NCI-H345 treated with DMSO at 0.1 percent for 48 hours (cell line): ENCODE measurements around the gene FER.
"Not testable (repeated sequence)": the region's sequence is repeated elsewhere in the genome, so short reads cannot be mapped to it uniquely, and the experiment has no call there.

Source experiments
- DNase-seq: peaks from one replicate; lab custom pipeline; 2025; ENCODE audit not compliant: unreplicated experiment; lab: John Stamatoyannopoulos, UW

Gene FER

DNA sequence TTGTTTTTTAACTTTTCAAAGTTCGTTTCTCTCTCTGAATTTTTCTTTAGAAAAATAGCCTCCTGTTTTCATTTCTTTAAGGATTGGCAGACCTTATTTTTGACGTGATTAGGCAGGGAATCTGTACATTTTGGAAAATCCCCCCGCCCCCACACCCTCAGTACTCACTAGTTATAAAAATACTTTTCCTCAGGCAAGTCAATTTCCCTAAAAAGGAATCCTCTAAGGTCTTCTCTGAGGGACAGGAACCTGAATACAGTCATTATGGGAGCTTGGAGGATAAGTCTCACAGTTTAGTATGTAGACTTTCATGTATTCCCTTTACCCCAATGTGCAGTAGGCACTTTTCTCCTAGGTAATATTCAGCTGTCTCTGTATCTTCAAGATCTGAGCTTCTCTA is 3.9 kb upstream of the FER start:
- no peak for DNase-seq

DNA sequence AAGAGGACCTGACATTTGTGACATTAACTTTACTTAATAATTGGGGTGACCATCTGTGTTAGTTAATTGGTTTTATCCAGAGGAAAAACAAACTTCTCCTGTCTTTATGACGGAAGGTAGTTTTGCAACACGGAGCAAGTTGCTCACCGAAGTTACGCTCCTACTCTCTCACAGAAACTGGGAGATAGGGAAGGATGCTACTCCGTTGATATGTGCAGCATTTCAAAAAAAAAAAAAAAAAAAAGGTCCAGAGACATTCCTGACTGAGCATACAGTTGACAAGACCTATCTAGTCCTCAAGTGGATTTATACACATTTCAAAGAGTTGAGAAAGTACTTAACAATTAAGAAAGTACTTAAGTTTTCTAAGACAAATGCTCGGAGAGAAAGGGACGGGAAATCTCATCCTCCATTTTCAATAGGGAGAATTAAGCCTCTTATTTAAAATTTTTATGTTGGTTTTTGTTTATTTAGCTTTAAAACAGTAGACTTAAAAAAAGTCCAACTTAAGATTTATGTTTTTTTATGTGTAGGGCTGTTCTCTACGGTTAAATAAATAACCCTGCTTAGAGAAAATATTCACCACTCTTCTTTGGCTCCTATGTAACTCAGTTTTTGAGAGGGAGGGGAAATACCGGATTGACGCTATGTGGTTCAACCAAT is 455 bp upstream of the FER start:
- DNase-seq, result no peak

DNA sequence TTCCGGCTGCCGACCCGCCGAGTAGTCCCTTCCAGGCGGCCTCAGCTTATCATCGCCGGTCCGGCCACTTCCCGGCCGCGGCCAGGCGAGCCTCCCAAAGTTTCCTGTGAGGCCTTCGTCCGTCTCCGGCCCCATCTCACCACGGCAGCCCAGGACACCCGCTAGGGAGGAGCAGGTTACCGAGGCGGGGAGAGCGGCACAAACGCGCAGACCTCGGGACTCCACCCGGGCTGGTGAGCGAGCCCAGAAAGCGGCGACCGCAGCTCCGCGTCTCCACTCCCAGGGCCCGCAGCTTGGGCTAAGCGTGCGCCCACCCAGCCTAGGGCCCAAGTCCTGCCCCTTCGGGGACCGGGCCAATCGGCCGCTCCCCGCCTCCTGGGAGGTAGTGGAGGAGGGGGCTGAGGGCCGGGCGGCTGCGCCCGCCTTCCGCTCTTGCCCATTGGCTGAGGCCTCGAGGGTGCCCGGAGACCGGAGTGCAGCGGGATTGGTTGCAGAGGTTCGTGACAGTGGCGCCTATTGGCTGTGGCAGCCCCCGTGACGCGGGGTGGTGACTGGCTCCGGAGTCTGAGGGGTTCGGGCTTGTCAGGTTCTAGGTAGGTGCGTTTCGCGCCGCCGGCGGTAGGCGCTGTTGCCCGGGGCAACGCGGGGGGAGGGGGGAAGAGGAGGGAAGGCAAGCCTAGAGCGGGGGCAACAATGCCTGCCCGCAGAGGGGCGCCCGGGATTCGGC is 867 bp downstream of the FER start:
- DNase-seq, result peak; percentile 83

DNA sequence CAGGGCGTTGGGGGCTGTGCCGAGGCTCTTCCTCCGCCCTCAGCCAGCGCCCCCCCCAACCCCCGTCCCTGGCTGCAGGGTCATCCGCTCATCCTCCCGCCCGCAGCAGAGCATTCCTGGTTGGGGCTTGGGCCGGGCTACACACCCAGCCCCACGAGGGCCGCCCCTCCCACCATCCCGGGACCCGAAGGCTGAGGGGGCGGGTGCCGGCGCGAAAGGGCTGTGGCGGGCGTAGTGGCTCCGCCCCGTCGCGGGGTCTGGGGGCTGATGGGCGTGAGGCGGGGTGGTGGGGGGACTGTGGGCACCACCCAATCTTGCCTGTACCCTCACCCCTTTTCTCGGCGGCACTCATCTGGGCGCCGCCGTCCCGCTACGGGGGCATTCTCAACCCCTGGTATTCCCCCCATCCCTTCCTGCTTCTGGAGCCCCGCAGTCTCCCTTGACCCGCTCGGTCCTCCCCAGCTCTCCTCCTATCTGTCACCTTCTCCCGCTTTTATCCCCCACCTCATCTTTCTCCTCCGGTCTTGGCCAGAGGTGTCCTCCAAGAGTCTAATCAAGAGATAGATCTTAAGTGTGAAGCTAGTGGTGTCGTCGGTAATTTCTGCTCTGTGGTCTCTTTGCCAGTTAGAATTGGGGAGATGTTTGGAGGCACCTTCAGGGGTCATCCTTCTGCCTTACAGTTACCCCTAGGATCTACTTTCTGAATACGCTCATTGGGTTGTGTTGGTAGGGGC is 1.6 kb downstream of the FER start:
- peak; percentile 3 for DNase-seq

DNA sequence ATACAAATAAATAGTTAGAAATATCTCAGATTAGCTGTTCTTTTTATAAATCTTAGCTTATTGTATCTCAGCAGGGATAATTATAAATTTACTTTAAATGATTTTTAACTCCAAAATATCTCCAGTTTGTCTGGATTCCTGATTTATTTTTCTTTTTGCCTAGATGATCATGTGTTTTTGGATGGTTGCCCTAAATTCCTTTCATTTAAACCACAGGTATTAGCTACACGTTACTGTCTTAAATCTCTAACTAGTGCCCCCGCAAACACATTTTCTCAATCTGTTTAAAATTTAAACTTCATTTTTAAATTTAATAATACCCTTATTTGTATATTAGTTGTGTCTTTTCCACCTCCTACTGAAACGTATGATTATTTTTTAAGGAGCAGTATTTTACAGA is 5.6 kb downstream of the FER start:
- DNase-seq, result no peak

DNA sequence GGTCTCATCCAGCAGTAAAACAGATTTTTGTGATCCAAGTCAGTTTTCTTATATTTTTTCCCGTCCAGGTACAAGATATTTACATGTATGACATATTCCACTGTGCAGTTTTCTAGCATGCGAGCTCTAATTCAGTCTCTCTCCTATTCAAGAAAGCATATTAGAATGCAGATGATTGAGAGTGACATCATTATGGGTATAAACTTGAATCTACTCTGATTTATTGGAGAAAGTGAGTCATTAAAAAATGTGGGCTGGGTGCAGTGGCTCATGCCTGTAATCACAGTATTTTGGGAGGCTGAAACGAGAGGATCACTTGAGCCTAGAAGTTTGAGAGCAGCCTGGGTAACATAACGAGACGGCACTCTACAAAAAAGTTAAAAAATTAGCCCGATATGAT is 6.2 kb downstream of the FER start:
- DNase-seq, result no peak

DNA sequence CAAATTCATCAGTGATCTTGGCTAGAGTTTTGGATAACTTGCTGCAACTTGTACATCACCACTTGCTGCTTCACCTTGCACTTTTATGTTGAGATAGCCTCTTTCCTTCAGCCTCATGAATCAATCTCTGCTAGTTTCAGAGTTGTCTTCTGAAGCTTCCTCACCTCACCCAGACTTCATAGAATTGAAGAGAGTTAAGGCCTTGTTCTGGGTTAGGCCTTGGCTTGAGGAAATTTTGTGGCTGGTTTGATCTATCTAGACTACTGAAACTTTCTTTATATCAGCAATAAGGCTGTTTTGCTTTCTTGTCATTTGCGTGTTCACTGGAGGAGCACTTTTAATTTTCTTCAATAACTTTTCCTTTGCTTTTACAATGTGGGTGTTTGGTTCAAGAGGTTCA is 12.8 kb downstream of the FER start:
- no peak for DNase-seq

DNA sequence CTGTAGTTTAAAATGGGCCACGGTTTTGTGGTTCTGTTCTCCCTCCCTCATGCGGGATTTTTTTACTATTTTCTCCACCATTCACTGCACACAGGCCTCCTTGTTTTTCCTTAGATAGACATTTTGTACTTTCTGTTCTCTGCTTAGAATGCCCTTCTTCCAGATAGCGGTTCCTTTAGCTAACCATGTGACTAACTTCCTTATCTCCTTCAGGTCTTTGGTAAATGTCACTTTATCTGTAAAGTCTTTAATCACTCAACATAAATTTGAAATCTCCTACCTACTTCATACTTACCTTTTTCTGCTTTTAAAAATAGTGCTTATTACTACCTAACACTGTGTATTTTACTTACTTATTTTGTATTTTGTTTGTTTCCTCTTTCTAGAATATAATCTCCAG is 15.0 kb downstream of the FER start:
- DNase-seq, result no peak

DNA sequence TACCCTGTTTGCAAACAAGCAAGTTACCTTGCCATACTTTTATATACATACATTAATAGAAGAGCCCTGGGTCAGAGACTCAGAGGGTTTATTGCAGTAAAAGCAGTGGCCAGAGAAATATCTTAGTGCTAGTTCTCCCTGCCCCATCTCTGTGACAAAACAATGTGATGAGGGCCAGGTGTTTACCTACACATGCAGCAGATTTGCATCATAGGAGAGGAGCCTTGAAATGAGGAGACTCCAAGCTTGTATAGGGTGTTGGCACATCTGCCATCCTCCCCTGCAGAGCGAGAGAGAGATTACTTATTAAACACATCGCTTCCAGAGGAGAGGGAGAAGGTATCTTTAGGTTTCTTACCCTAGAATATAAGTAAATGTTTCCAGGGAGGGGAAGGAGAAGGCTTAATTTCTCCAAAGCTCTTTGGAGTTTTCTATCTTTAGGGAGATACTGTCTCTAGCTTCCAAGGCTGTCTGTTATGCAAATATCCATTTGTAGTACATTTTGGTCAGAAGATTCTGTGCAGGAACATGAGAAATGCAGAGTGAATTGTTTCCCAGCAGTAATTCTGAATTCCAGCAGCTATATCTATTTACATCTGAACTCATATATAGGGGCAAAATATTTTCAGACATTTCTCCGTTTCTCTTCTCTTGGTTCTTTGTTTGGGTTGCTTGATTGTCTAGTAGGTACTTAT is 15.7 kb downstream of the FER start:
- DNase-seq, result no peak

DNA sequence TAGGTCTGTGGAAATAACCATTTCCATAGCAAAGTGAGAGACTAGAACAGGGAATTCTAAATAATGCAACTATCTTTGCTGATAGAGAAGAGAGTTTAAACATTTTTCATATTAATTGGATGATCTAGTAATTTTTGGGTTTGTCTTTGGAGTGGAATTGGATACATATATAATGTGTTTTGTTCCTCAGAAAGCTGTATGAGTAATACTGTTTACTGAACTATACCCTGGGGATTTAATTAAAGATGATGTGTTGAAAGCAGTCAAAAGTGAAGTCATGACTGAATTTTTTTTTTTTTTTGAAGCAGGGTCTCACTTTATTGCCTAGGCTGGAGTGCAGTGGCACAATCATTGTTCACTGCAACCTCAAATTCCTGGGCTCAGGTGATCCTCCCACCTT is 17.9 kb downstream of the FER start:
- DNase-seq, result no peak

DNA sequence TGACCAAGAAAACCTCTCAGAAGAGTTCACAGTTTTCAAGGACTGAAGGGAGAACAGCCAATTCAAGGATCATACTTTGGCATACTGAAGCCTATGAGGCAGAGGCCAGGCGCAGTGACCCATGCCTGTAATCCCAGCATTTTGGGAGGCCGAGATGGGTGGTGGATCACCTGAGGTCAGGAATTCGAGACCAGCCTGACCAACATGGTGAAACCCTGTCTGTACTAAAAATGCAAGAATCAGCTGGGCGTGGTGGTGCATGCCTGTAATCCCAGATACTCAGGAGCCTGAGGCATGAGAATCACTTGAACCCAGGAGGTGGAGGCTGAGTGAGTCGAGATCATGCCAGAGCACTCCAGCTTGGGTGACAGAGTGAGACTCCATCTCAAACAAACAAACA is 19.2 kb downstream of the FER start:
- DNase-seq, result not testable (repeated sequence)

DNA sequence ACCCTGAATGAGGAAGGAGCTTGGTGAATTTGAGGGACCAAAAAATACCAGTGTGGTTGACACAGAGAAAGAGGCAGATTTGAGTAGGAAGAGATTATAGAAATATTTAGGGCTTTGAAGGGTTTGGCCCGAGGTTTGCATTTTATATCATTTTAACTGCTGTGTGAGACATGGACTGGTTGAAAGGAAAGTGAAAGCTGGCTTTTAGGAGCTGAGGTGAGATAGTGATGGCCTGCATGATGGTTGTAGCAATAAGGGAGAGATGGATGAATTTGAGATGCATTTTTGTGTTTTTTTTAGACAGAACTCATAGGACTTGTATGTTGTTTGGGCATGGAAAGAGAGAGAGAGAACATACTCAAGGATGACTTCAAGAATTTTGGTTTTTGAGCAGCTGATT is 21.7 kb downstream of the FER start:
- no peak for DNase-seq

DNA sequence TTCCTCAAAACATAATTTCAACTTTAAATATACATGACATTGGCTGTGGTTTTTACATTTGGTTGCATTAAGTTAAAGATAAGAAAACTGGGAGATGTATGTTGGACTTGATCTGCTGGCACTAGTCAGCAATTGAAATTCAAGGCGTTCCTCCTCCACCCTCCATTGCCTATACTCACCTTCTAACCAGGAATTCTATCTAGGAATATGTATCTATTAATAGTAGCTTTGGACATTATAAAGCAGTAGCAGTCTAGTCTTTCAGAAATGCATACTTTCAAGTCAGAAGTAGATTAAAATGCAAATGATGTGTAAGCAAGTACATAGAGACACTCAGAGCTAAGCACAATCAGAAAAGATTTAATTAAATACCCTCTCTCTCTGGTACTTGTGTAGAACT is 24.9 kb downstream of the FER start:
- DNase-seq, result no peak

DNA sequence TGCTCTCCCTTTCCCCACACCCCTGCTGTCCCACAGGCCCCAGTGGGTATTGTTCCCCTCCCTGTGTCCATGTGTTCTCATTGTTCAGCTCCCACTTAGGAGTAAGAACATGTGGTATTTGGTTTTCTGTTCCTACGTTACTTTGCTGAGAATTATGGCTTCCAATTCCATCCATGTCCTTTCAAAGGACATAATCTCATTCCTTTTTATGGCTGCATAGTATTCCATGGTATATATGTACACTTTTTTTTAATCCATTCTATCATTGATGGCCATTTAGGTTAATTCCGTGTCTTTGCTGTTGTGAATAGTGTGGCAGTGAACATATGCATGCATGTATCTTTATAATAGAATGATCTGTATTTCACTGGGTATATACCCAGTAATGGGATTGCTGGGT is 25.6 kb downstream of the FER start:
- DNase-seq, result no peak

DNA sequence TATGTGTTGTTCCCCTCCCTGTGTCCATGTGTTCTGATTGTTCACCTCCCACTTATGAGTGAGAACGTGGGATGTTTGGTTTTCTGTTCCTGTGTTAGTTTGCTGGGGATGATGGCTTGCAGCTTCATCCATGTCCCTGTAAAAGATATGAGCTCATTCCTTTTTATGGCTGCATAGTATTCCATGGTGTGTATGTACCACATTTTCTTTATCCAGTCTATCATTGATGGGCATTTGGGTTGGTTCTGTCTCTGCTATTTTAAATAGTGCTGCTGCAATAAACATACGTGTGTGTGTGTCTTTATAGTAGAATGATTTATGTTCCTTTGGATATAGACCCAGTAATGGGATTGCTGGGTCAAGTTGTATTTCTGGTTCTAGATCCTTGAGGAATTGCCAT is 26.4 kb downstream of the FER start:
- DNase-seq, result not testable (repeated sequence)

DNA sequence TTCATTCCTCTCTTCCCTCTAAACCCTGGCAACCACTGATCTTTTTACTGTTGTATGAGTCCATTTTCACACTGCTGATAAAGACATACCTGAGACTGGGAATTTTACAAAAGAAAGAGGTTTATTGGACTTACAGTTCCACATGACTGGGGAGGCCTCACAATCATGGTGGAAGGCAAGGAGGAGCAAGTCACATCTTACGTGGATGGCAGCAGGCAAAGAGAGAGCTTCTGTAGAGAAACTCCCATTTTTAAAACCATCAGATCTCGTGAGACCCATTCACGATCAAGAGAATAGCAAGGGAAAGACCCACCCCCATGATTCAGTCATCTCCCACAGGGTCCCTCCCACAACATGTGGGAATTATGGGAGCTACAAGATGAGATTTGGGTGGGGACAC is 29.9 kb downstream of the FER start:
- DNase-seq, result not testable (repeated sequence)

DNA sequence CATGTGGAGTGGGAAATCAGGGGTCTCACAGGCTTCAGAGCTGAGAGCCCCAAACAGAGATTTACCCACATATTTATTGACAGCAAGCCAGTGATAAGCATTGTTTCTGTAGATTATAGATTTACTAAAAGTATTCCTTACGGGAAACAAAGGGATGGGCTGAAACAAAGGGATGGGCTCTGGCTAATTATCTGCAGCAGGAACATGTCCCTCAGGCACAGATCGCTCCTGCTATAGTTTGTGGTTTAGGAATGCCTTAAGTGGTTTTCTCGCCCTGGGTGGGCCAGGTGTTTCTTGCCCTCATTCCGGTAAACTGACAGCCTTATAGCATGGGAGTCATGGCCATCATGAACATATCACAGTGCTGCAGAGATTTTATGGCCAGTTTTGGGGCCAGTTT is 36.9 kb downstream of the FER start:
- DNase-seq, result not testable (repeated sequence)

DNA sequence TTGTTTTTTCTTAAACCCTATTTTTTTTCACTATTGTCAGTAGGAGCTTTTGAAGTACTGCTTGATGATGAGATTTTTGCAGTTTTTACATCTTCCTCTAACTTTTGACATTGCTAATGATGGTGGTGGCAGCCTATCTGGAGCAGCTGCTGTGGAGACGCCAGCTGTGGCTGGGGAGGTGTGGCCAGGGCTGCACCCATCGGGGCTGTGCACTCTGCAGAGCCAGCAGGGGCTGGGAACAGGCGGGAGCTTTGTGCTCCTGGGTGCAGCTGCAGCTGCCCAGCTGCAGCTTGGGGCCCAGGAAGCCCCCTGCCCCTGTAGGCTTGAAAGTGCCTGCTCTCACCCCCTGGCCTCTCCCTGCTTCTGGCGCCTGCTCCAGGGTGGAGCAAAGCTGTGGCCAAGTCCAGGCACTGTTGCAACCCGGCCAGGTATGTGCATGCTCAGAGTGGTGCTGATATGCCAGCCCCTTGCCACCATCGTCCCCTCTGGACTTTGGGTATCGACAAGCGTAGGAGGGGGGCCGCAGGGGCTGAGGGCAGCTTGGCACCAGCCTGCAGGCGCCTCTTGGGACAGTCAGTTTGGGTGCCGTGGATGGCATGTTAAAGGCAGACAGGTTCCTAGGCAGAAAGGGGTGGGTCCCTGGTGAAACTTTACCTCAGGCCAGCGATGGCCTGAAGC is 39.2 kb downstream of the FER start:
- no peak for DNase-seq

DNA sequence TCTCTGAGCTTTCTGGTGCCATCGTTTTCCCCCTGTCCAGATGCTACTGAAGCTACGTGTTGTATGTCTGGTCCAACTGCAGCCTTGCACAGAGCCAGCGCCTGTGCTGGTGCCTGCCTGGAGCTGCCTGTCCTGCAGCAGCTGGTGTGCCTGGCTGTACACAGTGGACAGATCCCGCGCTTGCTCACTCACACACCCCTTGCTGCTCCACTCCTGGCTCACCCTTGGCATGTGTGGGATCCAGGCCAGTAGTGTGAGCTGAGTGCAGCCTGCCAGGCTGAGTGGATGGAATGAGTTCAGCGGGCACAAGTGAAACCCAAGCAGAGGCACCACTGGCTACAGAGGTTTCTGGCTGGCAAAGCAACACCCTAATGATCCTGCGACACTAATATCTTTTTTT is 40.4 kb downstream of the FER start:
- DNase-seq, result no peak

DNA sequence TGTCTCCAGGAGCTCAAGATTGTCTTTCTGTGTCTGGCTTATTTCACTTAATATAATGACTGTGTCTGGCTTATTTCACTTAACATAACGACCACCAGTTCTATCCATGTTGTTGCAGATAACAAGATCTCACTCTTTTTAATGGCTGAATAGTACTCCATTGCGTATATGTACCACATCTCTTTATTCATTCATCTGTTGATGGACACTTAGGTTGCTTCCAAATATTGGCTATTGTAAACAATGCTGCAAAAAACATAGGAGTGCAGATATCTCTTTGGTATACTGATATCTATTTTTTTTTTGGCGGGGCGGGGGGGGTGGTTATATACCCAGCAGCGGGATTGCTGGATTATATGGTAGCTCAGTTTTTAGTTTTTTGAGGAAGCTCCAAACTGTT is 45.5 kb downstream of the FER start:
- no peak for DNase-seq

DNA sequence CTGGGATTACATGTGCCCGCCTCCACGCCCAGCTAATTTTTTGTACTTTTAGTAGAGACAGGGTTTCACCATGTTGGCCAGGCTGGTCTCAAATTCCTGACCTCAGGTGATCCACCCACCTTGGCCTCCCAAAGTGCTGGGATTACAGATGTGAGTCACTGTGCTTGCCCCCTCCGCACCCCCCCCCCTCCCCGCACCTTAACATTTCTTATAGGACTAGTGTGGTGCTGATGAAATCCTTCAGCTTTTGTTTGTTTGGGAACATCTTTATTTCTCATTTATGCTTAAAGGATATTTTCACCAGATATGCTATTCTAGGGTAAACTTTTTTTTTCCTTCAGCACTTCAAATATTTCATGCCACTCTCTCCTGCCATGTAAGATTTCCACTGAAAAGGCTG is 46.7 kb downstream of the FER start:
- not testable (repeated sequence) for DNase-seq
